CD8-positive, alpha-beta memory T cell (primary cell): ENCODE data around the gene KLK12. TPM values are rescaled to one million over a fixed set of nuclear protein-coding genes. Genes with fewer than 3 reads are reported as not detected.
"Not testable (repeated sequence)": the region's sequence is repeated elsewhere in the genome, so short reads cannot be mapped to it uniquely, and the experiment has no call there.

ENCODE experiments used
- CTCF ChIA-PET: fragments of 350-600 bp; sonication (Branson Sonifier 250); formaldehyde crosslinking; loops from one replicate; lab custom pipeline; 2021; ENCODE audit warnings: antibody characterized with exemption; lab: Charles Lee
- POLR2A ChIA-PET: fragments of 350-600 bp; sonication (Branson Sonifier 250); formaldehyde crosslinking; loops from one replicate; lab custom pipeline; 2021; ENCODE audit warnings: antibody characterized with exemption; lab: Charles Lee
- DNase-seq, 5 donors: peaks; one replicate each; pipeline versions ENCODE4 v3.0.0 to v3.0.0-alpha.2; 2020 to 2022; ENCODE audit warnings: mixed read lengths in 1 of 5
- H3K27ac ChIP-seq: one replicate; pipeline ENCODE4 v1.7.0; 2013; ENCODE audit warnings: low read depth, mild to moderate bottlenecking, low read length, moderate library complexity
- H3K27me3 ChIP-seq: 2 replicates; pipeline ENCODE4 v1.7.0; 2013; ENCODE audit warnings: low read length, mild to moderate bottlenecking; ENCODE audit not compliant: insufficient read depth, poor library complexity, severe bottlenecking
- H3K36me3 ChIP-seq: 2 replicates; pipeline ENCODE4 v1.7.0; 2013; ENCODE audit warnings: mild to moderate bottlenecking, low read length, moderate library complexity; ENCODE audit not compliant: insufficient read depth
- H3K4me1 ChIP-seq: 2 replicates; pipeline ENCODE4 v1.7.0; 2013; ENCODE audit warnings: mild to moderate bottlenecking, low read length, moderate library complexity; ENCODE audit not compliant: insufficient read depth
- H3K4me3 ChIP-seq: 2 replicates; pipeline ENCODE4 v1.7.0; 2013; ENCODE audit warnings: mild to moderate bottlenecking, low read length
- H3K9me3 ChIP-seq: 2 replicates; pipeline ENCODE4 v1.7.0; 2013; ENCODE audit warnings: mild to moderate bottlenecking, low read length
- H3K27ac Mint-ChIP-seq, 8 donors: one replicate each; pipeline ENCODE4 v1.8.0; 2020 to 2021; ENCODE audit warnings: mixed read lengths in 8 of 8, mild to moderate bottlenecking in 6 of 8, inconsistent platforms in 3 of 8, moderate library complexity in 3 of 8
- H3K27me3 Mint-ChIP-seq, 2 donors: one replicate each; pipeline ENCODE4 v1.8.0; 2020 to 2021; ENCODE audit warnings: mixed read lengths in 2 of 2, mild to moderate bottlenecking in 1 of 2, moderate library complexity in 1 of 2
- H3K36me3 Mint-ChIP-seq, 3 donors: one replicate each; pipeline ENCODE4 v1.8.0; 2020 to 2021; ENCODE audit warnings: mixed read lengths in 3 of 3, inconsistent platforms in 1 of 3, mild to moderate bottlenecking in 1 of 3
- H3K4me1 Mint-ChIP-seq, 3 donors: one replicate each; pipeline ENCODE4 v1.8.0; 2020 to 2021; ENCODE audit warnings: mixed read lengths in 3 of 3, inconsistent platforms in 1 of 3, mild to moderate bottlenecking in 1 of 3
- H3K4me3 Mint-ChIP-seq, 7 donors: one replicate each; pipeline ENCODE4 v1.8.0; 2020 to 2021; ENCODE audit warnings: mixed read lengths in 7 of 7, mild to moderate bottlenecking in 6 of 7, moderate library complexity in 4 of 7, inconsistent platforms in 2 of 7
- H3K9me3 Mint-ChIP-seq, 5 donors: one replicate each; pipeline ENCODE4 v1.8.0; 2020 to 2022; ENCODE audit warnings: mixed read lengths in 5 of 5, mild to moderate bottlenecking in 3 of 5, moderate library complexity in 2 of 5, inconsistent platforms in 1 of 5
- polyA plus RNA-seq: library from polyadenylated mRNA; unstranded; fragments of 300-500 nt; fragmentation: Illumina TruSeq; gene quantifications from one replicate; pipeline ENCODE4 v1.2.3, GENCODE V29; 2021
- total RNA-seq, 2 experiments: library from RNA; stranded (reverse); gene quantifications; one replicate each; pipeline ENCODE4 v1.2.3, GENCODE V29; 2021

The KLK12 gene
- total and polyA plus RNA-seq, 3 experiments from 2014 or later: not detected

- ChIA-PET CTCF (no interaction called here), POLR2A (no interaction called here)
- H3K9me3 ChIP-seq: no peaks in the 10 kb centered on the region
- no peaks in the 10 kb centered on the region for H3K36me3 Mint-ChIP-seq
- H3K4me1 Mint-ChIP-seq: no peaks in the 10 kb centered on the region
- peaks cover 37 to 55% of the 10 kb centered on the region in 2 donors for H3K27me3 Mint-ChIP-seq
- H3K27me3 ChIP-seq: peaks cover 4% of the 10 kb centered on the region
- peaks cover 0 to 4% (median 0%) of the 10 kb centered on the region in 5 donors for H3K9me3 Mint-ChIP-seq
- no peak overlapping the region for H3K4me3 Mint-ChIP-seq
- DNase-seq: no peak
- no peak overlapping the region for H3K4me3 ChIP-seq
- no peaks in the 10 kb centered on the region for H3K36me3 ChIP-seq
- no peak overlapping the region for H3K27ac ChIP-seq
- H3K4me1 ChIP-seq: no peaks in the 10 kb centered on the region
- no peak overlapping the region for H3K27ac Mint-ChIP-seq
Observed at GRCh38 chr19:51000981-51001380, 33.8 kb downstream of the KLK12 start.

GRCh38 chr19:51000426-51000825, 34.4 kb downstream of the KLK12 start:
- H3K27ac ChIP-seq: no peak overlapping the region
- H3K4me3 ChIP-seq: no peak overlapping the region
- Mint-ChIP-seq H3K4me3 (no peak overlapping the region), H3K27ac (no peak overlapping the region), H3K36me3 (no peaks in the 10 kb centered on the region), H3K9me3 (peaks cover 0 to 4% (median 0%) of the 10 kb centered on the region in 5 donors), H3K4me1 (no peaks in the 10 kb centered on the region), H3K27me3 (peaks cover 36 to 55% of the 10 kb centered on the region in 2 donors)
- no peaks in the 10 kb centered on the region for H3K9me3 ChIP-seq
- CTCF ChIA-PET: no interaction called here
- H3K36me3 ChIP-seq: no peaks in the 10 kb centered on the region
- H3K4me1 ChIP-seq: no peaks in the 10 kb centered on the region
- POLR2A ChIA-PET: no interaction called here
- H3K27me3 ChIP-seq: peaks cover 4% of the 10 kb centered on the region
- no peak for DNase-seq

GRCh38 chr19:50998686-50999085, 36.1 kb downstream of the KLK12 start:
- no peaks in the 10 kb centered on the region for H3K36me3 Mint-ChIP-seq
- CTCF ChIA-PET: no interaction called here
- POLR2A ChIA-PET: no interaction called here
- H3K9me3 Mint-ChIP-seq: peaks cover 0 to 2% (median 0%) of the 10 kb centered on the region in 5 donors
- no peak overlapping the region for H3K4me3 Mint-ChIP-seq
- Histone ChIP-seq H3K9me3 (no peaks in the 10 kb centered on the region), H3K27me3 (peaks cover 4% of the 10 kb centered on the region), H3K27ac (no peak overlapping the region), H3K36me3 (no peaks in the 10 kb centered on the region), H3K4me1 (no peaks in the 10 kb centered on the region), H3K4me3 (no peak overlapping the region)
- H3K27me3 Mint-ChIP-seq: peaks cover 27 to 53% of the 10 kb centered on the region in 2 donors
- H3K4me1 Mint-ChIP-seq: no peaks in the 10 kb centered on the region
- no peak for DNase-seq
- H3K27ac Mint-ChIP-seq: no peak overlapping the region

GRCh38 chr19:50998061-50998460, 36.7 kb downstream of the KLK12 start:
- CTCF ChIA-PET: no interaction called here
- Histone ChIP-seq H3K27ac (no peak overlapping the region), H3K27me3 (peaks cover 4% of the 10 kb centered on the region), H3K4me3 (no peak overlapping the region), H3K4me1 (no peaks in the 10 kb centered on the region), H3K9me3 (no peaks in the 10 kb centered on the region), H3K36me3 (no peaks in the 10 kb centered on the region)
- Mint-ChIP-seq H3K27ac (no peak overlapping the region), H3K4me3 (no peak overlapping the region), H3K9me3 (peaks cover 0 to 2% (median 0%) of the 10 kb centered on the region in 5 donors), H3K36me3 (no peaks in the 10 kb centered on the region), H3K27me3 (peaks cover 25 to 48% of the 10 kb centered on the region in 2 donors), H3K4me1 (no peaks in the 10 kb centered on the region)
- POLR2A ChIA-PET: no interaction called here
- no peak for DNase-seq

- POLR2A ChIA-PET: no interaction called here
- peaks cover 29 to 51% of the 10 kb centered on the region in 2 donors for H3K27me3 Mint-ChIP-seq
- Histone ChIP-seq H3K36me3 (no peaks in the 10 kb centered on the region), H3K9me3 (no peaks in the 10 kb centered on the region), H3K4me1 (no peaks in the 10 kb centered on the region), H3K27ac (no peak overlapping the region), H3K27me3 (no peaks in the 10 kb centered on the region), H3K4me3 (no peak overlapping the region)
- no peaks in the 10 kb centered on the region for H3K36me3 Mint-ChIP-seq
- no peak overlapping the region for H3K27ac Mint-ChIP-seq
- no peaks in the 10 kb centered on the region for H3K4me1 Mint-ChIP-seq
- CTCF ChIA-PET: no interaction called here
- no peak overlapping the region for H3K4me3 Mint-ChIP-seq
- DNase-seq: no peak
- H3K9me3 Mint-ChIP-seq: peaks cover 0 to 4% (median 2%) of the 10 kb centered on the region in 5 donors
Observed at GRCh38 chr19:50994129-50994528, 40.7 kb downstream of the KLK12 start.

GRCh38 chr19:50992666-50993035, 42.2 kb downstream of the KLK12 start:
- Mint-ChIP-seq H3K4me3 (no peak overlapping the region), H3K4me1 (no peaks in the 10 kb centered on the region), H3K27me3 (peaks cover 29 to 47% of the 10 kb centered on the region in 2 donors), H3K9me3 (peaks cover 0 to 4% (median 2%) of the 10 kb centered on the region in 5 donors), H3K27ac (no peak overlapping the region), H3K36me3 (no peaks in the 10 kb centered on the region)
- ChIA-PET POLR2A (no interaction called here), CTCF (no interaction called here)
- Histone ChIP-seq H3K9me3 (no peaks in the 10 kb centered on the region), H3K27ac (no peak overlapping the region), H3K4me1 (no peaks in the 10 kb centered on the region), H3K4me3 (no peak overlapping the region), H3K27me3 (no peaks in the 10 kb centered on the region), H3K36me3 (no peaks in the 10 kb centered on the region)
- no peak for DNase-seq

- H3K4me1 Mint-ChIP-seq, H3K4me1 ChIP-seq, H3K36me3 Mint-ChIP-seq, H3K27ac ChIP-seq, CTCF ChIA-PET, H3K9me3 ChIP-seq, DNase-seq, H3K27ac Mint-ChIP-seq, H3K36me3 ChIP-seq, H3K27me3 ChIP-seq, H3K4me3 ChIP-seq, POLR2A ChIA-PET, H3K4me3 Mint-ChIP-seq, H3K9me3 Mint-ChIP-seq: not testable (repeated sequence)
- H3K27me3 Mint-ChIP-seq: peaks cover 19 to 55% of the 10 kb centered on the region in 2 donors
Observed at GRCh38 chr19:50984416-50984815, 50.4 kb downstream of the KLK12 start.

GRCh38 chr19:50983625-50984292, 51.0 kb downstream of the KLK12 start, which contains the start of gene KLK7:
KLK7 (minus strand) TSS chr19:50983917; CDS start chr19:50982399, 1,518 bp downstream.
- ChIA-PET CTCF (no interaction called here), POLR2A (no interaction called here)
- no peak within 1 kb of the TSS for H3K4me3 Mint-ChIP-seq
- no peaks in the 10 kb centered on the region for H3K36me3 Mint-ChIP-seq
- Histone ChIP-seq H3K36me3 (no peaks in the 10 kb centered on the region), H3K9me3 (no peaks in the 10 kb centered on the region), H3K27ac (no peak within 1 kb of the TSS), H3K4me3 (no peak within 1 kb of the TSS), H3K4me1 (no peaks in the 10 kb centered on the region), H3K27me3 (no peaks in the 10 kb centered on the region)
- H3K9me3 Mint-ChIP-seq: no peaks in the 10 kb centered on the region
- peaks cover 21 to 53% of the 10 kb centered on the region in 2 donors for H3K27me3 Mint-ChIP-seq
- peak within 1 kb of the TSS in 1 of 8 donors; percentile 70 for H3K27ac Mint-ChIP-seq
- no peaks in the 10 kb centered on the region for H3K4me1 Mint-ChIP-seq
- DNase-seq: no peak
